ENCODE measurements around the gene BHLHE23.
A peak's percentile ranks its signal among the peaks of the same experiment; 100 is the strongest.

The BHLHE23 gene

DNA sequence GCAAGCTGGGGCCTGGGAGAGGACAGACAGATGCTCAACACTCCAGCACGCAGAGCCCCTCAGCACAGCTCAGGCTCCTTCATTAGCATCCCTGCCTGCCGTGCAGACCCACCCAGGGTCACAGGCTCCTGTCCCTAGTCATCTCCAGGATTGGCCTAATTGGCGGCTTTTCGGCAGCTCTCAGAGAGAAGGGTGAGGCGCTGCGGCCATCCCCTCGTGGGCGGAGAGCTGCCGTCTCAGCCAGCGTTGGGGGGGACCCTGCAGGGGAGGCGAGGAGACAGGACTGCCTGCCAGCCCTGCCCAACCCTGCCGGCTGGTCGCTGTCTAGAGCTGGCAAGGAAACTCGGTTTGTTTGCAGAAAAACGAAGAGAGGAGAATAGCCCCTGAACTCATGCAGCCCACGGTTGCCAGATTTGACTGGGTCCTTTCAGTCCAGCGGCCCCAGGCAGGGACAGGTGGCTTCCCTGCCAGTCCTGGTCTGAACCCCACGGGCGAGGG, 26.8 kb downstream of the BHLHE23 start:
- POLR2A ChIA-PET (ENCODE audit: low non-redundant PET), result no interaction called here
- TF ChIP-seq, protein P1, sequence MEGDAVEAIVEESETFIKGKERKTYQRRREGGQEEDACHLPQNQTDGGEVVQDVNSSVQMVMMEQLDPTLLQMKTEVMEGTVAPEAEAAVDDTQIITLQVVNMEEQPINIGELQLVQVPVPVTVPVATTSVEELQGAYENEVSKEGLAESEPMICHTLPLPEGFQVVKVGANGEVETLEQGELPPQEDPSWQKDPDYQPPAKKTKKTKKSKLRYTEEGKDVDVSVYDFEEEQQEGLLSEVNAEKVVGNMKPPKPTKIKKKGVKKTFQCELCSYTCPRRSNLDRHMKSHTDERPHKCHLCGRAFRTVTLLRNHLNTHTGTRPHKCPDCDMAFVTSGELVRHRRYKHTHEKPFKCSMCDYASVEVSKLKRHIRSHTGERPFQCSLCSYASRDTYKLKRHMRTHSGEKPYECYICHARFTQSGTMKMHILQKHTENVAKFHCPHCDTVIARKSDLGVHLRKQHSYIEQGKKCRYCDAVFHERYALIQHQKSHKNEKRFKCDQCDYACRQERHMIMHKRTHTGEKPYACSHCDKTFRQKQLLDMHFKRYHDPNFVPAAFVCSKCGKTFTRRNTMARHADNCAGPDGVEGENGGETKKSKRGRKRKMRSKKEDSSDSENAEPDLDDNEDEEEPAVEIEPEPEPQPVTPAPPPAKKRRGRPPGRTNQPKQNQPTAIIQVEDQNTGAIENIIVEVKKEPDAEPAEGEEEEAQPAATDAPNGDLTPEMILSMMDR (conservative IDR thresholded peaks at IDR 0.05; ENCODE audit: low read depth), result no peak
- H3K27ac ChIP-seq, result no peak overlapping the region
- no peak for DNase-seq (ENCODE audit: low spot score)
- CTCF ChIA-PET, result interaction anchor here (0.6 to 1.6 kb wide), 6 partner anchors 9 to 182 kb away, joined by 3 to 8 read pairs (median 4); partner anchors contain the start of gene BHLHE23

DNA sequence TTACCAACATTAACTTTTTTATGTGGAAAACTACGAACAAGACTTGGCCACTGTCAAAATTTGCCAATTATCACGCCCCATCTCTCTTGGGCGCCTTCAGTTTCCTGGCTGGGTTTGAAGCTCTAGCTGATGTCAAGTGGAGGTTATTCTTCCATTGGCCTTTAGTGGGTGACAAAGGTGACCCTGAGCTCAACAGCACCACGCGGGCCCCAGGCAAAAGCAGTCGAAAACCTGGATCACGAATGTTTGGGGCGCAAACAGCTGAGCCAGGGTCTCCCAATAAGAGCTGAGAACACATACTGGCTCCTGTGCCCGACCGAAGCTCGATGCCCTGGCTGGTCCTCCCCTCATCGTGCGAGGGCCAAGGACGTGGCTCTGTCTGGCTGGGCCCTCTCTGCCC, 27.5 kb downstream of the BHLHE23 start:
- ChIA-PET POLR2A (ENCODE audit: low non-redundant PET) (no interaction called here), CTCF (interaction anchor here (0.6 to 1.6 kb wide), 5 partner anchors 23 to 182 kb away, joined by 3 to 4 read pairs (median 3); partner anchors contain the start of gene BHLHE23)
- DNase-seq (ENCODE audit: low spot score), result no peak
- TF ChIP-seq, protein P1 (conservative IDR thresholded peaks at IDR 0.05; ENCODE audit: low read depth), result no peak
- H3K27ac ChIP-seq, result no peak overlapping the region

DNA sequence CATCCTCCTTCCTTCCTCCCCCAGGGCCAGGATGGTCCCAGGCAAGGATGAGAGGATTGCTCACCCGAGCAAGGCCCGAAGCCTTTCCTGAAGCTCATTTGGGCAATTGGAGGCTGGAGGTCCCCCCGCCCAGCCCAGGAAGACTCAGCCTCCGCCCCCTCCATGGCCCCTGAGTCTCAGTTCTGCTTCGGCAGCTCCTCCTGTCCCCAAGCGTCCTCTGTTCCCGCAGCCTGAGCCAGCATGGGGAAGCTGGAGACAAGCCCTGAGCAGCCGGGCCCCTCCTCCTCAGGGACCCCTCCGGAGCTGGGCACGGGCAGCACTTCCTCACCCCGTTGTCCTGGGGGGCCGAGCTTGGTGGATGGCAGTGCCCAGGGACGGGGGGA, 28.2 kb downstream of the BHLHE23 start:
- TF ChIP-seq, protein P1 (conservative IDR thresholded peaks at IDR 0.05; ENCODE audit: low read depth), result no peak
- POLR2A ChIA-PET (ENCODE audit: low non-redundant PET), result no interaction called here

DNA sequence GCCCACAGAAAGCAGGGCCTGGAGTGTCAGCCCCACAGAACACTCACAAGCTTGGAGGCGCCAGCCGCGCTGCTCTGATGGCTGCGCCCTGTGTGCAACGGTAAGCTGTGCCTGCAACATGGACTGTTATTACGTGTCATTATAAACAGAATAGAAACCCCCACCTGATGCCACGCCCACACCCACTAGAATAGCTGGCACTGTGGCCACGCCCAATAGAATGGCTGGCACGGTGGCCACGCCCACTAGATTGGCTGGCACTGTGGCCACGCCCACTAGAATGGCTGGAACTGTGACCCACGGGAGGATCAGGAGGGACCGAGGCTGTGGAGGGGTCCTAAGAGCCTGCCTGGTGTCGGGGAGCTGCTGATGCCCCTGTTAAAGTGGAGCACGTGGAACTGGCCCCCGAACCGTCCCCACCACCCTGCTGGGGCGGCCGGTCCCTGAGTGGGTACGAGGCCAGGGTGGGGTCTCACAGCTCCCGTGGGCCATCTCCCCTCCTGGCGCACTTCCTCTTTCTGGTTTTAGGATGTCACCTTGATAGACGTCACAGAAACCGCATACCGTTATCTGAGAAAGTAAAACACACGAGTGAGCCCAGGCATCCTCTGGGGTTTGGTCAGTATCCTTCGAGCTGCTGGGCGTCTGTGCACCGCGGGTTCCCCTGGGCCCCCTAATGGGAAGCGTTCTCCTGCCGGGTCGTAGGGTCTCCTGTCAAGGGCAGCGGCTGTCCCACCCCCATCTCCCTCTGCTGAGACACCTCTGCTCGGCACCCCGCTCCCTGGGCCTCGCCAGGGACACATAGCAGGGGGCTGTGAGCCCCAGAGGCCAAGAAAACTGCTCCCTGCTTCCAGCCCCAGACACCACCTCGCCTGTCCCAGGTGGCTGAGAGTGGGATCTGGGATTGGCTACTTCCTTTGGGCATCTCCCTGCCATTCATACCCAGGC, 28.9 kb downstream of the BHLHE23 start:
- POLR2A ChIA-PET (ENCODE audit: low non-redundant PET), result no interaction called here
- TF ChIP-seq, protein P1 (conservative IDR thresholded peaks at IDR 0.05; ENCODE audit: low read depth), result no peak
- H3K27ac ChIP-seq, result no peak overlapping the region
- CTCF ChIA-PET, result interaction anchor here (0.5 to 0.7 kb wide), 5 partner anchors 18 to 396 kb away, joined by 3 to 4 read pairs (median 4); no protein-coding TSS in a partner anchor
- DNase-seq (ENCODE audit: low spot score), result peak; percentile 77

More for the DNA sequence above, 28.2 kb downstream of the BHLHE23 start:
- CTCF ChIA-PET, result no interaction called here
- no peak for DNase-seq (ENCODE audit: low spot score)
- no peak overlapping the region for H3K27ac ChIP-seq

DNA sequence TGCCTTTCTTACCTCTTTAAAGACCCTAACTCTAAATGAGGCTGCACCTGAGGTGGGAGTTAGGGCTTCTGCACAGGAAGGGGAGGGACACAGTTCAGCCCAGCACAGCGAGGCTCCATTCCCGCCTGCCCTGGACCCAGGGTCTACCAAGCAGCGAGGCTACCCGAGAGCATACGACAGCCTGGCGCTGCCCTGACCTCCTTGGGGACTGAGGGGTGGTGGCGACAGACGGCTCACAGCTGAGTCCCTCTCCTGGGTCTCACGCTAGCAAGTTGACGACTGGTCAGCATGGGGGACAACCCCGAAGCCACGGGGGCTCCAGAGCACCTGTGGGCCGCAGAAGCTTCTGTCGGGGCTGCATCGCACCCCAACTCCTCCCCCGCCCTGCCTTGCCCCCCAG, 29.9 kb downstream of the BHLHE23 start:
- ChIA-PET CTCF (interaction anchor here (0.6 kb wide), 1 partner anchor 203 kb away, joined by 3 read pairs; no protein-coding TSS in a partner anchor), POLR2A (ENCODE audit: low non-redundant PET) (no interaction called here)

More for the DNA sequence above, 29.9 kb downstream of the BHLHE23 start:
- no peak overlapping the region for H3K27ac ChIP-seq
- TF ChIP-seq, protein P1 (conservative IDR thresholded peaks at IDR 0.05; ENCODE audit: low read depth), result no peak
- DNase-seq (ENCODE audit: low spot score), result no peak

All from RWPE1 (cell line).